NCI-H526 (cell line): ENCODE measurements around the gene CHP2.
"Not testable (repeated sequence)": the region's sequence is repeated elsewhere in the genome, so short reads cannot be mapped to it uniquely, and the experiment has no call there.

Source experiments
- DNase-seq, 2 experiments: peaks; one replicate each; lab custom pipeline; 2025; lab: John Stamatoyannopoulos, UW

The CHP2 gene

DNA sequence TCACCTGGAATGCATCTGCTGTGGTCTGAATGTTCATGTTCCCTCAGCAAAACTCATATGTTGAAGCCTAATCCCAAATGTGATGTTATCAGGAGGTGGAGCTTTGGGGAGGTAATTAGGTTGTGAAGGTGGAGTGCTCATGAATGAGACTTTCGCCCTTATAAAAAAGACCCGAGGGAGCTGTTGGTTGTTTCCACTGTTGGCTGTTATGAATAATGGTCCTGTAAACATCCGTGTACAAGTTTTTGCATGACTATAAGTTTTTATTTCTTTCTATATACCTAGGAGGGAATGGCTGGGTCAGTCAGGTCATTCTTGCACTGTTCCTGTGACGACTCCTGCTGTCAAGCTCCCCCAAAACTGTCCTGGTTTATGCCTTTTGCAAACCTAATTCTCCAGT, 9.6 kb upstream of the CHP2 start:
- no peak for DNase-seq

DNA sequence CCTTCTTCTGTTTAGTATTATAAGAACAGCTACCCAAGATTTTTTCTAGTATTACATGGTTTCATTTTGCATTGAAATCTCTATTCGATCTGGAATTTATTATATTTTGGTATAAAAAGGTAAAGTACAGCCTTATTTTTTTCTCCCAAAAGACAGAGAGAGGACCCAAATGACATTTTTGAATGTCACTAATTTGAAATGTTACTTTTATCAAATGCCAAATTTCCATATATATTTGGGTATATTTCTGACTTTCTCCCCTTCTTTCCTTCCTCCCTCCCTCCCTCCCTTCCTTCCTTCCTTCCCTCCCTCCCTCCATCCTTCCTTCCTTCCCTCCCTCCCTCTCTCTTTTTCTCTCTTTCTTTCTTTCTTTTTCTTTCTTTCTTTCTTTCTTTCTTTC, 6.2 kb upstream of the CHP2 start:
- DNase-seq = no peak

DNA sequence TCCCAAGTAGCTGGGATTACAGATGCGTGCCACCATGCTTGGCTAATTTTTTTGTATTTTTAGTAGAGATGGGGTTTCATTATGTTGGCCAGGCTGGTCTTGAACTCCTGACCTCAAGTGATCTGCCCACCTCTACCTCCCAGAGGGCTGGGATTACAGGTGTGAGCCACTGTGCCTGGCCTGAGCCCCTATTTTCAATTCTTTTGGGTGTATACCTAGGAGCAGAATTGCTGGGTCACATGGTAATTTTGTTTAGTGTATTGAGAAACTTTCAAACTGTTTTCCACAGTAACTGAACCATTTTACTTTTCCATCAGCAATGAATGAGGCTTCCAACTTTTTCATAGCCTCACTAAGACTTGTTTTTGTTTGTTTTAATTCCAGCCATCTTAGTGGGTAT, 3.8 kb upstream of the CHP2 start:
- DNase-seq = not testable (repeated sequence)

DNA sequence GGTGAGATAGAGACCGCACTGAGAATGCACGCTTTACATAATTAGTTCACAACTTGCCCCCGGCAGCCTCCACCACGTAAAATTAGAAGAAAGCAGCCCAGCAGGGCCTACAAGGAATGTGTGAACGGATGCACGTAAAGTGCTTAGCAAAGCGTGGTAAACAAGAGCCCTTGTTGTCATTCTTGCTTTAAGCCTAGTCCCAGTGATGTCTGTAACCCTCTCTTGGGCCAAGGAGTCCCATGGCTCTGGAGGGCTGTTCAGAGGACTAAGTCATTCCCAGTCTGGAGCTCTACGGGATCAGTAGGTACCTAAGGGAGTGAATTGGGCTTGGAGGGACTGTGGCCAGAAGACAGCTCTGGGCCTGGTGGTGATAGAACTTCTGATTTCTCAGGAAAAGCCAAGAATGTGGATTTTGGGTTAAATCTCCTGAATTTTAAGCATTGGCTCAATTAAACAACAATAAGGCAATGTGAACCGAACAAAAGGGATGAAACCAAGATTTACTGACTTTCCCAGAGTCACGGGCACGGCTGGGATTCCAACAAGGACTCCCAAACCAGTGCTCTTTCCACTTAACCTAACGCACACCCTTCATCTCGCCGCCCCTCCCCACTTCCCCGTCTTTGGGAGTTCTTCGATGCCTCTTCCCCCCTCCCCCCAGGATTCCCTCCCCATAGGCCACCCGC, 775 bp upstream of the CHP2 start:
- DNase-seq = no peak

DNA sequence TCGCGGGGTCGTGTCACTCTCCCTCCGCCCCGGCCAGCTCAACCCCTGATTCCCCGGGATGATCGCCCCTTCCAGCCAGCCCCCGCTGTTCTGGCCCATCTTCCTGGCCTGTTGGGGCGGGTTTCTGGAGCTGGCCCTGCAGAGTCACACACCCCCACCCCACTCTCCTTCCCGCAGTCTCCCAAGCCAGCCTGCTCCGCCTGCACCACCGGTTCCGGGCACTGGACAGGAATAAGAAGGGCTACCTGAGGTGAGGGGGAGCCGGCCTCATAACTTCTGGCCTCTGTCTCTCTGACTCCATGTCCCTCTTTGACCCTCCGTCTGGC, 621 bp downstream of the CHP2 start:
- no peak for DNase-seq

DNA sequence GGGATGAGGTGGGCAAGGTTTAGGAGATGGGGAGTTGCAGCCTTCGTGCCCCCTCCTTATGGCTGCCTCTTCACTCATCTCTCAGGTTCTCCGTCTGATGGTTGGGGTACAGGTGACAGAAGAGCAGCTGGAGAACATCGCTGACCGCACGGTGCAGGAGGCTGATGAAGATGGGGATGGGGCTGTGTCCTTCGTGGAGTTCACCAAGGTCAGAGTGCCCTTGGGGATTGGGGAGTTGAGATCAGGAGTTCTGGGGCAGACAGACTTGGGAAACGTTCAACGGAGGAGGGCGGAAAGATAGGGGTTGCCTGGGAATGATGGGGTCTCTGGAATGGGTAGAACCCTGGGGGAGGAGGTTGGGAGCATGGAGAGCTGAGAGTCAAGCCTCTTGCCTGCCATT, 2.3 kb downstream of the CHP2 start:
- no peak for DNase-seq

DNA sequence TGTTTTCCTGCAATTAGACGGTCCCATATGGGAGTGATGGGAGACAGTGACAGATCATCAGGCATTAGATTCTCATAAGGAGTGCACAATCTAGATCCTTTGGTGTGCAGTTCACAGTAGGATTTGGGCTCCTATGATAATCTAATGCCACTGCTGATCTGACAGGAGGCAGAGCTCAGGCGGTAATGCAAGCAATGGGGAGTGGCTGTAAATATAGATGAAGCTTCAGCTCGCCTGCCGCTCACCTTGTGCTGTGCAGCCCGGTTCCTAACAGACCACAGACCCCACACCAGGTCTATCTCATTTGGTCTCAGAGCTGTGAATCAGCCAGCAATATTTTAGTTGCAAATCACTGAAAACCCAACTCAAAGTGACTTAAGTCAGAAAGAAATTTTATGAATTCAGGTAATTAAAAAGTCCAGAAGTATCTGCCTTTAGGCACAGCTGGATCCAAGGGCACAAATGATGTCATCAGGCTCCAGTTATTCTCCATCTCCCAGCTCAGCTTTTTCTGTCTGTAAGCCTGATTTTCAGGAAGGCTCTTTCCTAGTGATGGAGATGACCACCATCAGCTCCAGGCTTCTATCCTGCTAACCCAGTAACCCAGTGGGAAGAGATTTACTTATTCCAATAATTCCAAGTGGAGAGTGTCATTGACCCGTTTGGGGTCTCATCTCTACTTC, 3.3 kb downstream of the CHP2 start:
- no peak for DNase-seq

DNA sequence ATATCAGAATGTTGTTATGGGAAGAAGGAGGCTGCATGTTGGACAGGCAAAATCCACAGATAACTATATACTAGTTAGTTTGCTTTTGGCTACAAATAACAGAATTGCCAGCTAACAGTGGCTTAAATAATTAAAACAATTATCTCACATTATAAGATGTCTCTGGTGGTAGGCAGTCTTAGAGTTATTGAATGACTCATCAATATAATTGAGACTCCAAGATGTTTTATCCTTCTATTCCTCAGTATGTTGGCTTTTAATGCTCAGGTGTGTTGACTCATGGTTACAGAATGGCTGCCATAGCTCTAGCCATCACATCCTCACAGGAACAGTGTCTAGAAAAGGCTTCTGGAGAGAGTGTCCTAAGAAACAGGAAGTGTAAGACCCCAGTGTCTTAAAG, 11.1 kb downstream of the CHP2 start:
- DNase-seq = no peak

DNA sequence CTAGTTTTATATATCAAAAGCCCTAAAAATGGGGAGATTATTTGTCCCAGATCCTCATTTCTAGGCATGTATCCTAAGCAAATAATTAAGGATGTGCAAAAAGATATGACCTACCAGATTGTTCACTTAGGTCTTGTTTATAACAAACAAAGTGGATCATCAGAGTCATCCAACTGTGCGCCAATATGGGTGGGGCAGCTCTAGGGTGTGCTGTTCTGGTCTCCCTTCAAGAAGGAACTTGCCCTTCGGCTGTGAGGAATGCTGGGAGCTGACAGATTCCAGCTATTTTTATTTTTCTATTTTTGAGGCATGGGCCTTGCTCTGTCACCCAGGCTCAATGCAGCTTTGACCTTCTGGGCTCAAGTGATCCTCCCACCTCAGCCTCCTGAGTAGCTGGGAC, 13.8 kb downstream of the CHP2 start:
- no peak for DNase-seq

DNA sequence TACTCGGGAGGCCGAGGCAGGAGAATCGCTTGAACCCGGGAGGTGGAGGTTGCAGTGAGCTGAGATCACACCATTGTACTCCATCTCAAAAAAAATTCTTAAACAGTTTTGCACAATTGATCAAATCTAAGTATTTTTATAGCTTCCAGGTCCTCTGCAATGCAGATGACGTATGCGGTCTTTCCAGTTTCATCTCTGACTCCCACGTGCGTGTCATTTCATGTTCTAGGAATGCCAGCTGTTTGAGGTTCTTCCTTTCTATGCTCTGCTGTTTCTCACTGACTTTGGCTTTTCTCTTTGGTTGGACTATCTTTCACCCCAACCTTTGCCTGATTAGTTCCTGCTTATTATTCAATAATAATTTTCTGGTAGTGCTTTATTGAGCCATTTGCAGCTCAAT, 16.2 kb downstream of the CHP2 start:
- no peak for DNase-seq

DNA sequence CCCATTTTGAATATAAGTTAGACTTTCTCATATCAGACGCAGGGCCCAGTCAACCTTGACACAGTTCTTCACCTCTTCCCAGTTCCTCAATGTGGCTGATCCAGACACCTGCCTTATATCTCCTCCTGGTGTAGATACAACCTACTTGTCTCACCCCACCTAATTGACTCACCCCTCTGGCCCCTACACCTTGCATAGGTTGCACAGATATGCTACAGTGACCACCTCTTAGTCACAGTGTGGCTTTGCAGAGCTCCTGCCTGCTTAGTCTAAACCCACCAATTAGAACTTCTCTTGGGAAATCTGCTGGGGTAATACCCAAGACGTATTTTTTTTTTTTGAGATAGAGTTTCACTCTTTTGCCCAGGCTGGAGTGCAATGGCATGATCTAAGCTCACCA, 16.8 kb downstream of the CHP2 start:
- no peak for DNase-seq

DNA sequence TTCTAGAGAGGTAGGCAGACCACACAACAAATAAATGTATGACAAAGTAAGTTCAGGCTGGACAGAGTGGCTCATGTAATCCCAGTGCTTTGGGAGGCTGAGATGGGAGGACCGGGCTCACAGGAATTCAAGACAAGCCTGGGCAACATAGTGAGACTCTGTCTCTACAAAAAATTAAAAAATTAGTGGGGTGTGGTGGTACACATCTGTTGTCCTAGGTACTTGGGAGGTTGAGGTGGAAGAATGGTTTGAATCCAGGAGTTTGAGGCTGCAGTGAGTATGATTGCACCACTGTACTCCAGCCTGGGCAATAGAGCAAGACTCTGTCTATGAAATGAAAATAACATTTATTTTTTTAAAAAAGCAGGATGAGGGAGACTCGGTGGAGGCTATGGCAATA, 18.5 kb downstream of the CHP2 start:
- no peak for DNase-seq

DNA sequence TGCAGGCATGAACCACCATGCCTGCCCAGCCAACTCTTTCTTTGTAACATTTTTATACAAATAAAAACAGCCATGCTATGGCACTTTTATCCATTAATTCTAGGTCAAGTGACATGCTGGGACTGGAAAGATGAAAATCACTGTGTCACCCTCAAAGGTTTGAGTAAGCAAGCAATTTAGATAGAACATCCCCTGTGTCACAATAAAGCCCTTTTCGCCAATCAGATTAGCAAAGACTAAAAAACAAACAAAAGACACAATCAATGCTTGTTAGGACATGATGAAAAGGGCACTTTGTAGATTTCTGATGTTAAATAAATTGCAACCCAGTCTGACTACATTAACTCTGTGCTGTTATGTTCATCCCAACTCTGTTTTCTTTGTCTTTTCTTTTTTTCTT, 26.4 kb downstream of the CHP2 start:
- no peak for DNase-seq

DNA sequence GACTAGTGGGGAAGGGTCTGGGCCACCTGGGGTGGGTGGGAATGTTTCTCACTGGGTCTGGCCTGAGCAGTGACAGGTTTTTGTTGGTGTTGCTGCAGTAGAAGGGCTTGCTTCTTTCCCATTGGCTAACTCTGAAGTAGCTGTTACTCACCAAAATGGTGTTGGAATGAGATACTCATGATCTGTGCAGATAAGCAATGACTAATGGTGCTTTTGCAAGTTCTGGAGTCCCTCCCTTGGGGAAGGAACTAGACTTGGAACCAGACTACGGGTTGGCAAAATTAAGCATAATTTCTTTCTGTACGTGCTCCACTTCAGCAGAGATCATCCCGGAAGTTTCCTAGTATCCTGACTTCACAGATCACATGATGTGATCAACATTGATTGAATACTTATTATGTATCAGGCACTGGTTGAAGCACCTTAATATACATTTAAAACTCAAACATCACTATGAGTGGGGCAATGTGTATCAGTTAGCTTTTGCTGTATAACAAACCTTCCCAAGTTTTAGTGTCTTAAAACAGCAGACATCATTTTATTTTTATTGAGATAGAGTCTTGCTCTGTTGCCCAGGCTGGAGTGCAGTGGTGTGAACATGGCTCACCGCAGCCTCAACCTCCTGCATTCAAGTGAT, 30.1 kb downstream of the CHP2 start:
- DNase-seq = no peak

DNA sequence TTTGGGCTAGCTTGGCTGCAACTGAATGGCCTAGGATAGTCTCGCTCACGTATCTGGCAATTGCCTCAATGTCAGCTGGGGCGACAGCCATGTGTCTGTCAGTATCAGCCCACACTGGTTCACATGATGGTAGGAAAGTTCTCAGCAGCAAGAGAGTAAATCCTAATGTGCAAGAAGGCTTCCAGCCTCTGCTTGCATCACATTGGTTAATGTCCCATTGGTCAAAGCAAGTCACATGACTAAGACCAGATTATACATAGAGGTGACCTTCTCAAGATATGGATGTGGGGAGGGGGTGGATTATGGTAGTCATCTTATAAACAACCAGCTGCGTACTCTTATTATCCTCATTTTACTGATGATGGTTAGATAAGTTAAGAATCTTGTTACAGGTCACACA, 31.0 kb downstream of the CHP2 start:
- no peak for DNase-seq

DNA sequence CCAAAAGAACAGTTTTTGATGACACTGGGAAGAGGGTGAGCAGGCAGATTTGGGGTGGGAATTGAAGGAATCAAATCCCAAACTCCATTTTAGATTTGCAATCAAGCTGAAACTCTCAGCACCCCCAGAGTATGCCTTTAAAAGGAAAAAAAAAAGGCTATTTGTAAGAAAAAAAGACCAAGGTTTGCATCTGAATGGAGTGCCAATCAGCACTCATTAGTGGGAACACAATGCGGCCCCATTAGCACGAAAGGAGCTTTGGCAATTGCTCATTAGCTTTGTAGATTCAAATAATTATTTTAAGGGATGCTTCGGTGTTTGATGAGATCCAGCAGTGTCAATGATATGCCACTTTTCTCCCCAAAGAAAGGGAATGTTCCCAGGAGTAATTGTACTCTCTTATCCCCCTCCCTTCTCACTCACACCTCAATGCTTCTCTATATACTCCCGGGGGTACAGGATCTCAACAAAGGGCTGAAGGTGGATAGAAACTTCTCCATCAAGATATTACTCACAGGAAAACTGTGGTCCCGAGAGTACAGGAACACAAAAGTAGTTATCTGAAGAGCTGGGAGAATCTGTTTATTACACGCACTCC, 32.2 kb downstream of the CHP2 start:
- no peak for DNase-seq

DNA sequence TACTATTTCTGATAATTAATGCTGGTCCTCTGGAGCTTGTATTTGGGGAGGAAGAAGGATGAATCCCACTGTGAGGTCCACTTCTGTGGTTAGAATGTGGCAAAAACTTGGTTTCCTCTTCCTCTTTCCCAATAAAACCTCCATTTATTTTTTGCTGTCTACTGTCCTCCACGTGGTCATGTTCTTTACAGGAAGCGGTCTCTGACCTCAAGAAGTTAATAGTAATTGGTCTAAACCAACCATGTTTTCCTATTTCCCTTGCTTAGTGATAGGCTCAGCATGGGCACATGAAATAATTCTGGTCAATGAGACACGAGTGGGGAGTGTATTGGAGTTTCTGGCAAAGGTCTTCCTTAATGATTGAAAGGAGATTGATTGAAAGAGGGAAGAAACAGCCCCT, 33.9 kb downstream of the CHP2 start:
- DNase-seq = no peak

DNA sequence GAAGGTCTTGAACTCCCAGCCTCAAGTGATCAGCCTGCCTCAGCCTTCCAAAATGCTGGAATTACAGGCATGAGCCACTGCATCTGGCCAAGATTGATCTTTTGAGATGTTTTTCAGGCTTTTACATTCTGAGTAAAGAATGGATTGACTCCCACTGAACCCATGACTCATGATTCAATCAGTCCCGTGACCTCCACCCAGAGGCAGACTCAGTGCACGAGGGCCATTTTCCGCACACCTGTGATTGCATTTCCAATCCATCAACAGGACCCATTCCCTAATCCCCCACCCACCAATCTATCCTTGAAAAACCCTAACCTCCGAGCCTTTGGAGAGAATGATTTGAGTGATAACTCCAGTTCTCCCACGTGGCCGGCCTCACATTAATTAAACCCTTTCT, 40.6 kb downstream of the CHP2 start:
- DNase-seq = no peak

DNA sequence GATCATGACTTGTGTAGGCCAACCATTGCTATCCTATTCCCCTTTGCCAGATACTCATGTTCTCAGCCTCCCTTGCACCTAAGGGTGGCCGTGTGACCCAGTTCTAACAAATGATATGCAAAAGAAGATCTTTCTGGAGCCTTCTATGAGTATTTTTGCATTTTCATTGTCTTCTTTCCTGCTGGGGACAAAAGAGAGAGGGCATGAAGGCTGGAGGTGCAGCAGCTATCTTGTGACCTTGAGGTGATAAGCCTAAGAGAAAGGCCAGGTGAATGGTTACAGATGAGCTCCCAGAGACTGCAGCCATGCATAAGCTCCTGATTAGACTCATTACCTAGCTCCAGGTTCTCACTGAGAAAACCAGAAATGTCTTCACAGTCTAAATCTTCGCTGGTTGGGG, 42.1 kb downstream of the CHP2 start:
- DNase-seq = no peak

DNA sequence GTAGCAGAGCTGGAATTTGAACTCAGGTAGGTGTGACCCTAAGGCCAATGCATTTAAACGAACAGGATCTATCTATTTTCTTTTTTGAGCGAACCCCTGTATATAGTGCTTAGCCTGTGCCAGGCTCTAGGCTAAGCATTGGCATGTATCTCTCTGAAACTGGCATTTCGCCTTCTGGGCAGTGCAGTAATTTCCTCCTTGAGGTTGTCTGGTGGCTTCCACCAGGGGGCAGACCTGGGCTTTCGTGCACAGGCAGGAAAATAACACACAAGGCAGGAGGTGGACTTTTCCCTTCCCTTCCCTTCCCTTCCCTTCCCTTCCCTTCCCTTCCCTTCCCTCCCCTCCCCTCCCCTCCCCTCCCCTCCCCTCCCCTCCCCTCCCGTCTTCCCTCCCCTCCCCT, 46.6 kb downstream of the CHP2 start:
- DNase-seq = peak; percentile 1 to 66

DNA sequence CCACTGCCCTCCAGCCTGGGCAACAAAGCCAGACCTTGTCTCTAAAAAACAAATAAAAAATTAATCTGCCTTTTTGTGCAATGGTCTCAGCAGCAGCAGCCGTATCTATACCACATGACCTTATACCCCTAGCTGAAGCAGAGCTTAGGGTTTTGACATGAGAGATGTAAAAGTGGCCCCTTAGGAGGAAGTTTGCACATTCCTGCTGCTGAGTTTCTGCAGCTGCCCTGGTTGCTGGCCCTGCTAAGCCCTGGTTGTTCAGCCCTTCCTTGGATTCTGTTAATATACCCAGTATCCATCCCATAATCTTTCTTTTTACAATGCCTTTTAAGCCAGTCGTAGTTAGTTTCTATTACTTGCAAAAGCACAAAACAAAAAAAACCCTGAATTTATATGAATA, 48.0 kb downstream of the CHP2 start:
- DNase-seq = no peak

DNA sequence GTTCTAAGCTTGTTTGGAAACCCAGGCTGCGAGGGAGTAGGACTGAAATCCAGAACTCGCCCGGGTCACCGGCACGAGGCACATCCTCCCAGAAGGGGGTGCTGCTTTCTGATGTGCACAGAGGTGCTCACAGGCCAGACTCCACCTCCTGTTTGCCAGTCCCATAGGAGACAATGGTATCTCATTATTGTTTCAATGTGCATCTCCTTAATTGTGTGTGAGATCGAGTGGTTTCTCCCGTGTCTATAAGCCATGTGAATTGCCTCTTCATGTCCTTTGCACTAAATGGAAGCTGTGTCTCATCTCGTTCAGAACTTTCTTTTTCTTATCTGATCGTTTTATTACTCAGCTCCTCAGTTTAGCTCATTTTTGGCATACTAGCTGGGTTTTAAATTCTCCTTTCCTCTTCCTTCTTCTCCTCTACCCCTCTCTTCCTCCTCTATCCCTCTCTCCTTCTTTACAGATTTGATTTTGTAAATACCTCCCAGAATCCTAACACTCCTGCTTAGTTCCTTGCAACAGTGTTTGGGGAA, 48.8 kb downstream of the CHP2 start:
- peak in 1 of 2 experiments; percentile 58 for DNase-seq

DNA sequence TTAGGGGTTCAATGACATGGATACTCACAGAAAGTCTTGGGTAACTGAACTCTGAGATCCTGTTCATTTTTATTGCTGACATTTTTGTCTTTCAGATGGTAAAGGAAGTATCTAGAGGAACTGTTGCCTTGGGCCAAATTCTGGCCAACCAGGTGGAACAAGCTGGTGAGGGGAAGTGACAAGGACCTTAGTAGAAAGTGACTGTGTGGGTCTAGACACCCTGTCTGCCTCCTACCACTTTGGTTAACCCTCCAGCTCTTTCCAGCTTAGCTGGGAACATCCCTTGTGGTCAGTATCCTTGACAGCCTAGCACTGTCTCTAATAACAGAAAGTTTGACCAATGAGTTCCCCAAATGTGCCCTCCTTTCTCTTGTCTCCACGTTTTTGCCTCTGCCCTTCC, 52.2 kb downstream of the CHP2 start:
- DNase-seq = no peak
